Cardiac muscle cell (in vitro differentiated cells and primary cell): Measurements from ENCODE around the gene SERPINA3. TPM values are rescaled to one million over a fixed set of nuclear protein-coding genes. Genes with fewer than 3 reads are reported as not detected.

Experiments used
- DNase-seq, 2 donors: peaks; one replicate each; pipeline versions ENCODE4 v3.0.0 to v3.0.0-alpha.2; 2010 to 2017; ENCODE audit warnings: low read depth in 1 of 2, low spot score in 1 of 2
- H3K27ac ChIP-seq: fragments of 200-600 bp; sonication (generic); 2 replicates; pipeline ENCODE4 v1.5.1; 2016
- H3K27me3 ChIP-seq: fragments of 200-600 bp; sonication (generic); 2 replicates; pipeline ENCODE4 v1.6.0; 2016; ENCODE audit warnings: control low read depth
- H3K36me3 ChIP-seq: fragments of 200-600 bp; sonication (generic); 2 replicates; pipeline ENCODE4 v1.5.1; 2016; ENCODE audit warnings: control low read depth
- H3K4me1 ChIP-seq: fragments of 200-600 bp; sonication (generic); 2 replicates; pipeline ENCODE4 v1.8.1; 2017; ENCODE audit warnings: low read depth, mild to moderate bottlenecking, mixed run types
- H3K4me3 ChIP-seq: fragments of 200-600 bp; sonication (generic); 2 replicates; pipeline ENCODE4 v1.5.1; 2016; ENCODE audit warnings: mild to moderate bottlenecking
- H3K9me3 ChIP-seq: fragments of 200-600 bp; sonication (generic); 2 replicates; pipeline ENCODE4 v1.5.1; 2017; ENCODE audit warnings: low read depth, mild to moderate bottlenecking, control low read depth
- CTCF ChIP-seq: IDR thresholded peaks from 2 replicates; pipeline ENCODE4 v1.5.1; 2012; ENCODE audit warnings: low read depth, mild to moderate bottlenecking, low read length
- polyA plus RNA-seq: library from polyadenylated mRNA; unstranded; fragments of >200 nt; fragmentation: Nextera tagmentation; extraction: Ambion mirVana; gene quantifications from 2 replicates; pipeline ENCODE4 v1.2.1, GENCODE V29; 2016
- total RNA-seq: library from RNA; depleted of rRNA; stranded (reverse); fragments of >200 nt; gene quantifications from 2 replicates; pipeline ENCODE4 v1.2.3, GENCODE V29; 2016

Gene SERPINA3
- total and polyA plus RNA-seq, 2 experiments from 2014 or later = 0.31 TPM; not detected in 1

GRCh38 chr14:94581127-94581999 is 30.8 kb upstream of the SERPINA3 start, which contains the start of gene SERPINA5:
Gene SERPINA5, plus strand, starts transcription at chr14:94581426. Its CDS starts 5,937 bp downstream, at chr14:94587363.
- H3K36me3 ChIP-seq = no peaks in the 10 kb centered on the region
- H3K27ac ChIP-seq = no peak within 1 kb of the TSS
- DNase-seq = peak; percentile 46 to 73
- no peaks in the 10 kb centered on the region for H3K27me3 ChIP-seq
- H3K4me3 ChIP-seq = no peak within 1 kb of the TSS
- H3K4me1 ChIP-seq = no peaks in the 10 kb centered on the region
- H3K9me3 ChIP-seq = no peaks in the 10 kb centered on the region
- TF ChIP-seq CTCF = no peak

- H3K4me3 ChIP-seq = no peak overlapping the region
- no peaks in the 10 kb centered on the region for H3K9me3 ChIP-seq
- no peaks in the 10 kb centered on the region for H3K4me1 ChIP-seq
- no peak for DNase-seq
- H3K27ac ChIP-seq = no peak overlapping the region
- H3K36me3 ChIP-seq = no peaks in the 10 kb centered on the region
- no peaks in the 10 kb centered on the region for H3K27me3 ChIP-seq
- no peak for TF ChIP-seq CTCF
Observed at GRCh38 chr14:94582199-94582750, 29.9 kb upstream of the SERPINA3 start.

DNA sequence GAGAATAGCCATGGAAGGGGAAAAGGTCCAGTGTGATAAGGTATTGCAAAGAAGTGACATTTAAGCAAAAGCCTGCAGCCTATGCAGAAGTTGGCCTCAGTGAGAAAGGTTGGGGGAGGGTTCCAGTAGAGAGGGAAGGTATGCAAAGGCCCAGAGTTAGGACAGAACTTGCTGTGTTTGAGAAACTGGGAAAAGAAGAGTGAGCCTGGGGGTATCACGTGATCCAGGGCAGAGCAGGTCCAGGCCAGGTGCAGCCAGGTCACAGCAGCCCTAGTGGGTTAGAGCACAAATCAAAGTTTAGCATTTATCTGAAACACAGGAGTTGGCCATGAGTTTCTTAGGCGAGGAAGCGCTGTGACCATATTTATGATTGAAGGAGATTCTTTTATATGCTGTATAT is 29.3 kb upstream of the SERPINA3 start:
- Histone ChIP-seq H3K4me3 (no peak overlapping the region), H3K9me3 (no peaks in the 10 kb centered on the region), H3K36me3 (no peaks in the 10 kb centered on the region), H3K27me3 (no peaks in the 10 kb centered on the region), H3K4me1 (no peaks in the 10 kb centered on the region), H3K27ac (no peak overlapping the region)
- no peak for TF ChIP-seq CTCF
- DNase-seq = no peak

- TF ChIP-seq CTCF = no peak
- Histone ChIP-seq H3K4me1 (no peaks in the 10 kb centered on the region), H3K9me3 (no peaks in the 10 kb centered on the region), H3K4me3 (no peak overlapping the region), H3K36me3 (no peaks in the 10 kb centered on the region), H3K27ac (no peak overlapping the region), H3K27me3 (no peaks in the 10 kb centered on the region)
- DNase-seq = no peak
Observed at GRCh38 chr14:94583557-94583956, 28.6 kb upstream of the SERPINA3 start.

DNA sequence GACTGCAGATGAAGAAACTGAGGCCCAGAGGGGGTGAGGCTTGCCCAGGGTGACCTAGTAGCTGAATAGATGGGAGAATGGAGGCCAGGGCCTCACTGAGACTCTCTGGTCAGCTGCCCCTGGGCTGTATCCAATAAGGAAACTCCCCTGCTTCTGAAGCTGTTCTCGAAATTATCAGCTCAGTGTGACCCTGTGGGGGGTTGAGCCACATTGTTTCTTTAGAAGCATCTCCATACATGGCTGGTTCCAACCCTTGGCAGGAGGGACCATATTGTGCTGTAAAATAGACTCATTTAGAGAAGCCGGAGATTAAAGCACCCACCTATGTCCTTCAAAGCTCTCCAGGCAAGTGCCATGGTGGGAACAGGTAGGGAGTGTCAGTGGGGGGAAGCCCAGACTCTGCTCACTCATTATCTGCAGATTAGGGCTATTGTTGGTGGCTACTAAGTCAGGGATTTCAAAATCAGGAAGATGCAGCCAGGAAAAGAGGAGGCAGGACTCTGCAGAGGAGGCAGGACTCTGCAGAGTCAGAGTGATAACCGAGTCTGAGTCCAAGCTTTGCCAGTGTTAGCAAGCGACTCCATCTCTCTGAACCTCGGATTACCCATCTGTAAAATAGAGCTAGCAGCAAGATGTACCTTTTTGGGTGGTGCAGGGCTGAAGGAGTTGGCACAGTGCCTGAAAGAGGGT is 27.5 kb upstream of the SERPINA3 start:
- Histone ChIP-seq H3K27me3 (no peaks in the 10 kb centered on the region), H3K36me3 (no peaks in the 10 kb centered on the region), H3K4me3 (no peak overlapping the region), H3K9me3 (no peaks in the 10 kb centered on the region), H3K27ac (no peak overlapping the region), H3K4me1 (no peaks in the 10 kb centered on the region)
- DNase-seq = peak in 1 of 2 donors; percentile 68
- no peak for TF ChIP-seq CTCF
